NCI-H748 (cell line): ENCODE data around the gene ADH6.
"Not testable (repeated sequence)": the region's sequence is repeated elsewhere in the genome, so short reads cannot be mapped to it uniquely, and the experiment has no call there.

Source experiments
- DNase-seq: peaks from one replicate; lab custom pipeline; 2025; ENCODE audit not compliant: unreplicated experiment; lab: John Stamatoyannopoulos, UW

Gene ADH6

GRCh38 chr4:99219072-99219471, at the start of gene ADH6:
TSS of gene ADH6 (minus strand) at chr4:99219246. CDS start at chr4:99219152, 94 bp downstream.
- DNase-seq, result no peak

- DNase-seq, result no peak
Measured at GRCh38 chr4:99264927-99265326, 45.9 kb upstream of the ADH6 start.

GRCh38 chr4:99252746-99253145, 33.7 kb upstream of the ADH6 start:
- DNase-seq, result no peak

- peak; percentile 22 for DNase-seq
Measured at GRCh38 chr4:99248714-99249113, 29.7 kb upstream of the ADH6 start.

GRCh38 chr4:99235955-99236354, 16.9 kb upstream of the ADH6 start:
- DNase-seq, result no peak

GRCh38 chr4:99234331-99235010, 15.4 kb upstream of the ADH6 start:
- DNase-seq, result no peak

- DNase-seq, result not testable (repeated sequence)
Measured at GRCh38 chr4:99233397-99233796, 14.4 kb upstream of the ADH6 start.

- not testable (repeated sequence) for DNase-seq
Measured at GRCh38 chr4:99228706-99229105, 9.7 kb upstream of the ADH6 start.

GRCh38 chr4:99227646-99228045, 8.6 kb upstream of the ADH6 start:
- not testable (repeated sequence) for DNase-seq

- DNase-seq, result no peak
Measured at GRCh38 chr4:99221980-99222379, 2.9 kb upstream of the ADH6 start.

- no peak for DNase-seq
Measured at GRCh38 chr4:99219479-99219878, 433 bp upstream of the ADH6 start.

GRCh38 chr4:99215521-99215920, 3.5 kb downstream of the ADH6 start:
- no peak for DNase-seq

- no peak for DNase-seq
Measured at GRCh38 chr4:99210789-99211188, 8.3 kb downstream of the ADH6 start.

GRCh38 chr4:99209671-99210070, 9.4 kb downstream of the ADH6 start:
- no peak for DNase-seq

- DNase-seq, result no peak
Measured at GRCh38 chr4:99208719-99209075, 10.3 kb downstream of the ADH6 start.

GRCh38 chr4:99207911-99208718, 10.9 kb downstream of the ADH6 start:
- DNase-seq, result no peak

GRCh38 chr4:99207069-99207743, 11.8 kb downstream of the ADH6 start:
- DNase-seq, result no peak

- DNase-seq, result peak; percentile 17
Measured at GRCh38 chr4:99205153-99205979, 13.7 kb downstream of the ADH6 start.

GRCh38 chr4:99202536-99202935, 16.5 kb downstream of the ADH6 start:
- DNase-seq, result no peak

- DNase-seq, result no peak
Measured at GRCh38 chr4:99202094-99202493, 17.0 kb downstream of the ADH6 start.

- no peak for DNase-seq
Measured at GRCh38 chr4:99201690-99202089, 17.4 kb downstream of the ADH6 start.
